B cell (primary cell): ENCODE data around the gene MYBPC3. TPM values are rescaled to one million over a fixed set of nuclear protein-coding genes. Genes with fewer than 3 reads are reported as not detected.

ENCODE experiments used
- ATAC-seq: fragments of 200-7000 bp; cut with Tn5 transposase; one replicate; pipeline ENCODE4 v1.10.0; 2021; ENCODE audit warnings: low read depth, mild to moderate bottlenecking, moderate number of reproducible peaks, moderate library complexity
- CTCF ChIA-PET: fragments of 350-600 bp; sonication (Branson Sonifier 250); formaldehyde crosslinking; loops from one replicate; lab custom pipeline; 2021; ENCODE audit warnings: antibody characterized with exemption, inconsistent platforms; lab: Charles Lee
- POLR2A ChIA-PET: fragments of 350-600 bp; sonication (Branson Sonifier 250); formaldehyde crosslinking; loops from one replicate; lab custom pipeline; 2021; ENCODE audit warnings: antibody characterized with exemption; lab: Charles Lee
- DNase-seq: peaks from one replicate; pipeline ENCODE4 v3.0.0; 2013
- H2AFZ ChIP-seq: 2 replicates; pipeline ENCODE4 v1.6.1; 2012; ENCODE audit warnings: mild to moderate bottlenecking, low read depth, low read length; ENCODE audit not compliant: insufficient read depth, poor library complexity, severe bottlenecking
- H3K27ac ChIP-seq, 2 donors: 1 replicate in 1 of 2; 2 replicates in 1 of 2; pipeline ENCODE4 v1.5.1; 2012 to 2013; ENCODE audit warnings: low read length in 2 of 2, mild to moderate bottlenecking in 2 of 2, moderate library complexity in 1 of 2
- H3K27me3 ChIP-seq, 4 experiments: fragments of 200-600 bp in 1 of 4; sonication (generic) in 1 of 4; replicated peaks in 1 of 4; 1 replicate in 2 of 4; 2 replicates in 2 of 4; pipeline versions ENCODE4 v1.6.1 to v1.7.0; 2013 to 2016; ENCODE audit warnings: low read length in 3 of 4, mild to moderate bottlenecking in 2 of 4, mixed read lengths in 1 of 4, moderate library complexity in 1 of 4; ENCODE audit not compliant: insufficient read depth in 4 of 4, control insufficient read depth in 3 of 4; ENCODE audit errors: control extremely low read depth in 1 of 4
- H3K36me3 ChIP-seq, 2 experiments: replicated peaks in 1 of 2; 1 replicate in 1 of 2; 2 replicates in 1 of 2; pipeline versions ENCODE4 v1.6.1 to v1.7.1; 2013; ENCODE audit warnings: low read length in 1 of 2; ENCODE audit not compliant: insufficient read depth in 2 of 2, control insufficient read depth in 1 of 2; ENCODE audit errors: control extremely low read depth in 1 of 2, extremely low read depth in 1 of 2
- H3K4me1 ChIP-seq, 2 donors: fragments of 200-600 bp in 1 of 2; sonication (generic) in 1 of 2; 1 replicate in 1 of 2; 2 replicates in 1 of 2; pipeline versions ENCODE4 v1.5.1 to v1.6.1; 2013 to 2017; ENCODE audit warnings: low read length in 2 of 2; ENCODE audit not compliant: control insufficient read depth in 2 of 2, insufficient read depth in 2 of 2
- H3K4me2 ChIP-seq: replicated peaks from 2 replicates; pipeline ENCODE3; 2012; ENCODE audit warnings: mild to moderate bottlenecking, low read depth, low read length; ENCODE audit not compliant: poor library complexity, severe bottlenecking
- H3K4me3 ChIP-seq, 5 experiments: fragments of 200-600 bp in 1 of 5; sonication (generic) in 1 of 5; 1 replicate in 3 of 5; 2 replicates in 2 of 5; pipeline versions ENCODE4 v1.5.1 to v1.7.0; 2011 to 2016; ENCODE audit warnings: low read length in 4 of 5, mild to moderate bottlenecking in 4 of 5, low read depth in 2 of 5, control low read depth in 1 of 5, moderate library complexity in 1 of 5; ENCODE audit not compliant: insufficient read depth in 1 of 5; ENCODE audit errors: control extremely low read depth in 1 of 5, extremely low read depth in 1 of 5
- H3K79me2 ChIP-seq: fragments of 200-600 bp; sonication (generic); one replicate; pipeline ENCODE4 v1.6.0; 2016; ENCODE audit warnings: low read length; ENCODE audit not compliant: control insufficient read depth, insufficient read depth
- H3K9ac ChIP-seq: fragments of 200-600 bp; sonication (generic); 2 replicates; pipeline ENCODE4 v1.6.1; 2017; ENCODE audit warnings: mild to moderate bottlenecking, low read length, moderate library complexity
- H3K9me3 ChIP-seq, 3 donors: one replicate each; pipeline versions ENCODE4 v1.6.1 to v1.7.1; 2013; ENCODE audit warnings: low read length in 2 of 3; ENCODE audit not compliant: control insufficient read depth in 2 of 3, insufficient read depth in 1 of 3; ENCODE audit errors: control extremely low read depth in 1 of 3
- H4K20me1 ChIP-seq: 2 replicates; pipeline ENCODE4 v1.6.0; 2012; ENCODE audit warnings: mild to moderate bottlenecking, low read length; ENCODE audit not compliant: insufficient read depth, control insufficient read depth, poor library complexity, severe bottlenecking
- H3K27ac Mint-ChIP-seq: one replicate; pipeline ENCODE4 v1.8.0; 2021; ENCODE audit warnings: mixed read lengths
- H3K27me3 Mint-ChIP-seq: one replicate; pipeline ENCODE4 v1.8.0; 2021; ENCODE audit warnings: mixed read lengths
- H3K4me1 Mint-ChIP-seq: one replicate; pipeline ENCODE4 v1.8.0; 2021; ENCODE audit warnings: mixed read lengths
- H3K4me3 Mint-ChIP-seq: one replicate; pipeline ENCODE4 v1.8.0; 2021; ENCODE audit warnings: mixed read lengths
- H3K9me3 Mint-ChIP-seq: one replicate; pipeline ENCODE4 v1.8.0; 2022; ENCODE audit warnings: mixed read lengths; ENCODE audit not compliant: insufficient read depth
- CTCF ChIP-seq: fragments of 200-600 bp; IDR thresholded peaks from one replicate; pipeline ENCODE4 v1.8.0; 2022; ENCODE audit warnings: antibody characterized with exemption, mild to moderate bottlenecking
- EZH2 ChIP-seq: IDR thresholded peaks from 2 replicates; pipeline ENCODE4 v1.6.1; 2012; ENCODE audit warnings: borderline replicate concordance, low read depth, mild to moderate bottlenecking, moderate library complexity, low read length; ENCODE audit not compliant: insufficient read depth, poor library complexity, severe bottlenecking
- WGBS: methylation state at CpG from one replicate; pipeline ENCODE4 v1.1.5; 2013; ENCODE audit warnings: missing lambda C conversion rate; ENCODE audit not compliant: insufficient coverage; 5-methylcytosine and 5-hydroxymethylcytosine counted together
- intact Hi-C: fragments of 100-400 bp; cut with micrococcal nuclease; formaldehyde crosslinking; loops from one replicate; pipeline ENCODE4 v1.10.0; 2022
- polyA plus RNA-seq: library from polyadenylated mRNA; depleted of rRNA; stranded (reverse); fragments of >200 nt; gene quantifications from 2 replicates; pipeline ENCODE4 v1.2.3, GENCODE V29; 2012
- total RNA-seq, 2 donors: library from RNA; stranded (reverse); fragments of 120-200 nt in 1 of 2; gene quantifications; 1 replicate in 1 of 2; 2 replicates in 1 of 2; pipeline versions ENCODE4 v1.2.3 to v1.2.4, GENCODE V29; 2013 to 2022

MYBPC3 gene
- total and polyA plus RNA-seq, 2 donors (not counting 1 experiment from before 2014, with no cell fraction given): 0.67 to 1.4 TPM

GRCh38 chr11:47376107-47376524, 23.6 kb upstream of the MYBPC3 start:
- no peak for TF ChIP-seq CTCF
- H3K4me1 Mint-ChIP-seq: peaks cover 43% of the 10 kb centered on the region
- POLR2A ChIA-PET: interaction anchor here (0.6 to 4.1 kb wide), 5 partner anchors 17 to 162 kb away, joined by 3 to 50 read pairs (median 15); partner anchors contain the start of gene DDB2
- peak overlapping the region; percentile 41 to 99 (median 91) for H3K4me3 ChIP-seq
- 58% methylated on average over 8 of the region's 8 CpGs for WGBS
- peaks cover 100% of the 10 kb centered on the region for H3K79me2 ChIP-seq
- H3K9me3 Mint-ChIP-seq: no peaks in the 10 kb centered on the region
- intact Hi-C loops: loop anchor here (10.0 kb wide), 1 partner anchor 51 kb away; no protein-coding TSS in a partner anchor
- no peak for ATAC-seq
- no peak overlapping the region for H3K27ac Mint-ChIP-seq
- no peaks in the 10 kb centered on the region for H3K9me3 ChIP-seq
- DNase-seq: no peak
- CTCF ChIA-PET: interaction anchor here (0.7 to 1.4 kb wide), 4 partner anchors 14 to 36 kb away, joined by 3 to 5 read pairs (median 4); no protein-coding TSS in a partner anchor
- H3K27ac ChIP-seq: peak overlapping the region; percentile 96 to 97
- peaks cover 45 to 51% of the 10 kb centered on the region in 2 donors for H3K4me1 ChIP-seq
- no peaks in the 10 kb centered on the region for H3K27me3 ChIP-seq
- H3K4me2 ChIP-seq: peak overlapping the region; percentile 100
- no peak overlapping the region for H2AFZ ChIP-seq
- peak overlapping the region; percentile 92 for H3K4me3 Mint-ChIP-seq
- peaks cover 45% of the 10 kb centered on the region for H4K20me1 ChIP-seq
- H3K9ac ChIP-seq: peak overlapping the region; percentile 99
- peaks cover 0 to 37% of the 10 kb centered on the region in 2 experiments for H3K36me3 ChIP-seq
- H3K27me3 Mint-ChIP-seq: no peaks in the 10 kb centered on the region

- no peak overlapping the region for H2AFZ ChIP-seq
- H3K36me3 ChIP-seq: peaks cover 0 to 41% of the 10 kb centered on the region in 2 experiments
- H3K9me3 Mint-ChIP-seq: no peaks in the 10 kb centered on the region
- ATAC-seq (no peak), DNase-seq (no peak)
- H3K4me3 ChIP-seq: peak overlapping the region; percentile 41 to 99 (median 91)
- no peaks in the 10 kb centered on the region for H3K27me3 Mint-ChIP-seq
- no peaks in the 10 kb centered on the region for H3K9me3 ChIP-seq
- peaks cover 42% of the 10 kb centered on the region for H3K4me1 Mint-ChIP-seq
- peak overlapping the region; percentile 100 for H3K4me2 ChIP-seq
- no peak overlapping the region for H3K27ac Mint-ChIP-seq
- ChIA-PET POLR2A (no interaction called here), CTCF (interaction anchor here (1.0 to 7.3 kb wide), 3 partner anchors 17 to 36 kb away, joined by 3 to 345 read pairs (median 72); partner anchors contain the start of gene SLC39A13)
- intact Hi-C loops: loop anchor here (10.0 kb wide), 1 partner anchor 51 kb away; no protein-coding TSS in a partner anchor
- WGBS: 91% methylated on average over 13 of the region's 13 CpGs
- peak overlapping the region; percentile 99 for H3K9ac ChIP-seq
- no peaks in the 10 kb centered on the region for H3K27me3 ChIP-seq
- peaks cover 45 to 51% of the 10 kb centered on the region in 2 donors for H3K4me1 ChIP-seq
- H3K4me3 Mint-ChIP-seq: peak overlapping the region; percentile 92
- TF ChIP-seq CTCF (no peak), EZH2 (no peak)
- peak overlapping the region; percentile 96 to 97 for H3K27ac ChIP-seq
- peaks cover 100% of the 10 kb centered on the region for H3K79me2 ChIP-seq
- peaks cover 45% of the 10 kb centered on the region for H4K20me1 ChIP-seq
Observed at GRCh38 chr11:47375546-47376085, 23.1 kb upstream of the MYBPC3 start.
